GM21381 (cell line): ENCODE results near the gene ZFYVE21.

Experiments used
- ATAC-seq: cut with Tn5 transposase; IDR thresholded peaks from one replicate; pipeline ENCODE4 v1.9.1; 2021; ENCODE audit warnings: mild to moderate bottlenecking, moderate library complexity; ENCODE audit not compliant: unreplicated experiment

Gene ZFYVE21

GRCh38 chr14:103704708-103705107 lies 10.9 kb upstream of the ZFYVE21 start:
- no peak for ATAC-seq

- no peak for ATAC-seq
Measured at GRCh38 chr14:103705118-103705503, 10.5 kb upstream of the ZFYVE21 start.

- no peak for ATAC-seq
Measured at GRCh38 chr14:103705504-103706284, 9.9 kb upstream of the ZFYVE21 start.

GRCh38 chr14:103706551-103707328 lies 8.9 kb upstream of the ZFYVE21 start:
- no peak for ATAC-seq

GRCh38 chr14:103707329-103708263 lies 8.0 kb upstream of the ZFYVE21 start:
- no peak for ATAC-seq

GRCh38 chr14:103708750-103709187 lies 6.8 kb upstream of the ZFYVE21 start:
- ATAC-seq, result no peak

GRCh38 chr14:103709814-103710213 lies 5.8 kb upstream of the ZFYVE21 start:
- ATAC-seq, result no peak

GRCh38 chr14:103710771-103711377 lies 4.7 kb upstream of the ZFYVE21 start:
- ATAC-seq, result no peak

- ATAC-seq, result no peak
Measured at GRCh38 chr14:103711516-103712431, 3.8 kb upstream of the ZFYVE21 start.

GRCh38 chr14:103712633-103713247 lies 2.9 kb upstream of the ZFYVE21 start:
- ATAC-seq, result no peak

- ATAC-seq, result no peak
Measured at GRCh38 chr14:103713304-103714062, 2.1 kb upstream of the ZFYVE21 start.

GRCh38 chr14:103714063-103714724 lies 1.4 kb upstream of the ZFYVE21 start:
- ATAC-seq, result no peak

- ATAC-seq, result peak; percentile 2
Measured at GRCh38 chr14:103716091-103716801, 636 bp downstream of the ZFYVE21 start.

GRCh38 chr14:103716899-103717411 lies 1.3 kb downstream of the ZFYVE21 start:
- ATAC-seq, result no peak

- no peak for ATAC-seq
Measured at GRCh38 chr14:103718572-103718971, 3.0 kb downstream of the ZFYVE21 start.

- no peak for ATAC-seq
Measured at GRCh38 chr14:103719751-103720150, 4.1 kb downstream of the ZFYVE21 start.
